Uterus (tissue), 4 donors: ENCODE data around the gene GUCY2F. TPM values are rescaled to one million over a fixed set of nuclear protein-coding genes. Genes with fewer than 3 reads are reported as not detected.

ENCODE experiments used
- DNase-seq, 2 donors: peaks; one replicate each; pipeline ENCODE4 v3.0.0-alpha.2; 2019 to 2020
- H3K27ac ChIP-seq, 2 donors: fragments of 200-600 bp; sonication (generic); 1 replicate in 1 of 2; 2 replicates in 1 of 2; pipeline ENCODE4 v1.5.1; 2016 to 2018
- H3K27me3 ChIP-seq, 2 donors: fragments of 200-600 bp; sonication (generic); one replicate each; pipeline ENCODE4 v1.5.1; 2018 to 2019; ENCODE audit warnings: control low read depth in 1 of 2
- H3K36me3 ChIP-seq, 2 donors: fragments of 200-600 bp; sonication (generic); one replicate each; pipeline ENCODE4 v1.5.1; 2019; ENCODE audit warnings: control low read depth in 1 of 2
- H3K4me1 ChIP-seq, 2 donors: fragments of 200-600 bp; sonication (generic); one replicate each; pipeline ENCODE4 v1.5.1; 2018 to 2019; ENCODE audit warnings: control low read depth in 1 of 2
- H3K4me3 ChIP-seq, 2 donors: fragments of 200-600 bp; sonication (generic); 1 replicate in 1 of 2; 2 replicates in 1 of 2; pipeline ENCODE4 v1.5.1; 2018 to 2019; ENCODE audit warnings: mild to moderate bottlenecking in 1 of 2
- H3K9me3 ChIP-seq, 2 donors: fragments of 200-600 bp; sonication (generic); one replicate each; pipeline ENCODE4 v1.5.1; 2019; ENCODE audit warnings: control low read depth in 1 of 2
- CTCF ChIP-seq, 4 experiments: fragments of 200-600 bp in 2 of 4; fragments of 450-650 bp in 2 of 4; sonication (generic) in 2 of 4; IDR thresholded peaks; one replicate each; pipeline ENCODE4 v1.5.1; 2016 to 2019; ENCODE audit warnings: antibody characterized with exemption in 4 of 4, mild to moderate bottlenecking in 2 of 4, moderate library complexity in 1 of 4
- POLR2A ChIP-seq, 2 donors: fragments of 450-650 bp; IDR thresholded peaks; one replicate each; pipeline ENCODE4 v1.6.1; 2016; ENCODE audit warnings: antibody characterized with exemption in 2 of 2, mild to moderate bottlenecking in 1 of 2, moderate library complexity in 1 of 2
- intact Hi-C: fragments of 100-400 bp; cut with DNase I; formaldehyde crosslinking; loops from one replicate; pipeline ENCODE4 v1.15.1; 2023; ENCODE audit warnings: low total_unique reads
- total RNA-seq, 4 donors: library from RNA; depleted of rRNA in 3 of 4; stranded (reverse); fragments of >200 nt in 3 of 4; gene quantifications; one replicate each; pipeline versions ENCODE4 v1.1.0 to v1.2.4, GENCODE V29; 2014 to 2023
- donor health status: DM: yes; HTN: yes; CAD: no.

Gene GUCY2F
- total RNA-seq, result under 1 TPM in 1 of 4 donors, not detected in 3; 0.14 TPM

DNA sequence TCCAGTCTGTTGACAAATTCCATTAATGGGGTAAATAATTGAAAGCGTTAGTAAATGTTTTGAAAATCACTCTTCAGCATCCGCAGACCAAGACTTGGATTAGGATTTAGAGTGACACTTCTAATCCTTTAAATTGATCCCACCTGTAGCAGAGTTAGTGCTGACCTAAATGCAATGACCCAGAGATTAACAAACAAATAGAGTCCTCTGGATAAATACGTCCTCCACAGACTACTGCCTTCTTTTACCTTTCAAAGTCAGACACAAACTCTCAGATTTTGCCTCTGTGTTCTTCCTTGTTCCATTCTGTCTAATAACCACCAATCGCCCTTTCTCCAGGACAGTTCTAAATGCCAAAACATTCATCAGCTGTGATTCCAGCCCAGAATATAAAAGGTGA, at the start of gene GUCY2F:
TSS of gene GUCY2F (minus strand) at position 101 of the 400 bp plus-strand sequence. CDS start 6,150 bp downstream, outside the sequence.
- no peaks in the 10 kb centered on the region for H3K36me3 ChIP-seq
- intact Hi-C loops, result no loop called here
- no peaks in the 10 kb centered on the region for H3K4me1 ChIP-seq
- no peak within 1 kb of the TSS for H3K4me3 ChIP-seq
- H3K27ac ChIP-seq, result no peak within 1 kb of the TSS
- no peaks in the 10 kb centered on the region for H3K9me3 ChIP-seq
- DNase-seq, result no peak
- TF ChIP-seq CTCF (IDR thresholded peaks at IDR 0.05), result no peak
- no peak for TF ChIP-seq POLR2A (IDR thresholded peaks at IDR 0.05)
- H3K27me3 ChIP-seq, result peaks cover 0 to 9% of the 10 kb centered on the region in 2 donors

GRCh38 chrX:109519001-109519400, 37.1 kb upstream of the GUCY2F start:
- Histone ChIP-seq H3K27ac (no peak overlapping the region), H3K4me3 (no peak overlapping the region), H3K27me3 (no peaks in the 10 kb centered on the region), H3K4me1 (no peaks in the 10 kb centered on the region), H3K9me3 (no peaks in the 10 kb centered on the region), H3K36me3 (no peaks in the 10 kb centered on the region)
- no peak for DNase-seq
- no peak for TF ChIP-seq CTCF (IDR thresholded peaks at IDR 0.05)
- TF ChIP-seq POLR2A (IDR thresholded peaks at IDR 0.05), result no peak
- intact Hi-C loops, result no loop called here

GRCh38 chrX:109511113-109511512, 29.2 kb upstream of the GUCY2F start:
- intact Hi-C loops, result no loop called here
- Histone ChIP-seq H3K27me3 (peaks cover 0 to under 1% of the 10 kb centered on the region in 2 donors), H3K4me1 (no peaks in the 10 kb centered on the region), H3K4me3 (no peak overlapping the region), H3K27ac (no peak overlapping the region), H3K36me3 (no peaks in the 10 kb centered on the region), H3K9me3 (no peaks in the 10 kb centered on the region)
- DNase-seq, result no peak
- TF ChIP-seq CTCF (IDR thresholded peaks at IDR 0.05), result no peak
- TF ChIP-seq POLR2A (IDR thresholded peaks at IDR 0.05), result no peak

GRCh38 chrX:109508915-109509314, 27.0 kb upstream of the GUCY2F start:
- Histone ChIP-seq H3K4me3 (no peak overlapping the region), H3K36me3 (no peaks in the 10 kb centered on the region), H3K9me3 (no peaks in the 10 kb centered on the region), H3K27me3 (peaks cover 0 to 8% of the 10 kb centered on the region in 2 donors), H3K4me1 (no peaks in the 10 kb centered on the region), H3K27ac (no peak overlapping the region)
- DNase-seq, result no peak
- intact Hi-C loops, result no loop called here
- TF ChIP-seq POLR2A (IDR thresholded peaks at IDR 0.05) (no peak), CTCF (IDR thresholded peaks at IDR 0.05) (no peak)

DNA sequence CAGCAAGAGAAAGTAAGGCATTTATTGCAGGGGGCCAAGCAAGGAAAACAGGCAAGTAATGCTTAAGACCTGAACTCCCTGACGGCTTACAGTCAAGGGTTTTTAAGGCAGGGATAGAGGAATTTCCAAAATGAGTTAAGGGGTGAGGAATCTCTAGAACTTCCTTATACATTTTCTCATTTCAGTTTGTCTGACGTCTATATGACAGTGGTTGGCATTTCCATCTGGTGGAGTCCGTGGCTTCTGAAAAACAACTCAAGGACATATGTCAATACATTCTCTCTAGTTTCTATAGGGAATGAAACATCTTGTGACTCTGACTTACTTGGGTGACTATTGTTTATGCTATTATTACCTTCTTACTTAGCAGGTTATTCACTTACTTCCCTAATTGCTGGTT, 19.3 kb upstream of the GUCY2F start:
- H3K36me3 ChIP-seq, result no peaks in the 10 kb centered on the region
- no peak for DNase-seq
- peaks cover 0 to 8% of the 10 kb centered on the region in 2 donors for H3K27me3 ChIP-seq
- no peak for TF ChIP-seq POLR2A (IDR thresholded peaks at IDR 0.05)
- TF ChIP-seq CTCF (IDR thresholded peaks at IDR 0.05), result no peak
- no peaks in the 10 kb centered on the region for H3K9me3 ChIP-seq
- H3K4me3 ChIP-seq, result no peak overlapping the region
- H3K4me1 ChIP-seq, result no peaks in the 10 kb centered on the region
- no peak overlapping the region for H3K27ac ChIP-seq
- intact Hi-C loops, result no loop called here
